Left lung (tissue), 10 donors: ENCODE results near the gene CD14. TPM values are rescaled to one million over a fixed set of nuclear protein-coding genes. Genes with fewer than 3 reads are reported as not detected.

Source experiments
- ATAC-seq: fragments of 200-7000 bp; cut with Tn5 transposase; one replicate; pipeline ENCODE4 v1.9.1; 2020; ENCODE audit warnings: moderate library complexity
- DNase-seq, 4 donors: peaks; one replicate each; pipeline ENCODE4 v3.0.0-alpha.2; 2013 to 2020
- H3K27ac ChIP-seq, 2 donors: fragments of 200-600 bp; sonication (generic) in 1 of 2; one replicate each; pipeline versions ENCODE4 v1.5.0 to v1.8.0; 2020 to 2021
- H3K27me3 ChIP-seq, 2 donors: fragments of 200-600 bp; sonication (generic) in 1 of 2; one replicate each; pipeline versions ENCODE4 v1.5.0 to v1.8.0; 2020 to 2021
- H3K36me3 ChIP-seq, 2 donors: fragments of 200-600 bp; sonication (generic) in 1 of 2; one replicate each; pipeline versions ENCODE4 v1.5.0 to v1.8.0; 2020 to 2021
- H3K4me1 ChIP-seq, 2 donors: fragments of 200-600 bp; one replicate each; pipeline ENCODE4 v1.8.0; 2021
- H3K4me3 ChIP-seq, 2 donors: fragments of 200-600 bp; sonication (generic) in 1 of 2; one replicate each; pipeline versions ENCODE4 v1.5.0 to v1.8.0; 2020 to 2021; ENCODE audit warnings: mild to moderate bottlenecking in 1 of 2
- H3K9me3 ChIP-seq, 2 donors: fragments of 200-600 bp; sonication (generic) in 1 of 2; one replicate each; pipeline versions ENCODE4 v1.5.0 to v1.8.0; 2020 to 2021
- intact Hi-C, 2 donors: fragments of 100-400 bp; cut with DNase I; formaldehyde crosslinking; loops; one replicate each; pipeline versions ENCODE4 v1.11.2 to v1.14.2; 2022
- polyA plus RNA-seq, 6 donors: library from polyadenylated mRNA; unstranded; fragments of 120-200 nt; gene quantifications; one replicate each; pipeline ENCODE4 v1.2.1, GENCODE V29; 2013; ENCODE audit not compliant: insufficient read length in 6 of 6
- total RNA-seq, 2 donors: library from RNA; stranded (reverse); fragmentation: NEBNext Ultra II Directional; extraction: Animal tissue kit (Norgen Biotek cat#: 25700); gene quantifications; one replicate each; pipeline ENCODE4 v1.2.1, GENCODE V29; 2021
- TF ChIP-seq, protein P1 (sequence below), 2 donors: fragments of 200-600 bp; sonication (generic) in 1 of 2; IDR thresholded peaks; one replicate each; pipeline versions ENCODE4 v1.5.0 to v1.8.0; 2021; ENCODE audit warnings: antibody characterized with exemption in 2 of 2
- donor health status: DM: no; HTN: yes; CAD: no.
- donor health status: DM: no; HTN: no; CAD: no.

Gene CD14
- total and polyA plus RNA-seq, 8 donors: 11.1 to 252 (median 19.9) TPM

DNA sequence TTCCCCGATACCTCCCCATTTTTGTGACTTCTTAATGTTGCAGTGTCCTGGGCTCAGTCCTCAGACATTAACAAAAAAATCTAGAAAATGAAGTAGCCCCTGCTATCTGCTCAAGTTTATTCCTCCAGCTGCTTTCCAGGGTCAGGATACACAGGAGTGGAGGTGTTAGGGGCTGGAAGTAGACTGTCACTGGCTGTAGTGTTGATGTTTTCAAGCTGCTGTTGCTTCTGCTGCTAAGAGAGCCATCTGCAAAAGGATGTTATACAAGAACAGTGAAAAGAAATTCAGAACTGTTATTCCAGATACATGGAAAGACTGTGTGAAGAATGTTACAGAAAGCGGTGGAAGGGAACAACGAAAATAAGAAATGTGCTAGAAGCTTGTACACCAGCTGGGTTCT, 10.7 kb downstream of the CD14 start:
- DNase-seq: peak in 2 of 4 donors; percentile 65 to 84

DNA sequence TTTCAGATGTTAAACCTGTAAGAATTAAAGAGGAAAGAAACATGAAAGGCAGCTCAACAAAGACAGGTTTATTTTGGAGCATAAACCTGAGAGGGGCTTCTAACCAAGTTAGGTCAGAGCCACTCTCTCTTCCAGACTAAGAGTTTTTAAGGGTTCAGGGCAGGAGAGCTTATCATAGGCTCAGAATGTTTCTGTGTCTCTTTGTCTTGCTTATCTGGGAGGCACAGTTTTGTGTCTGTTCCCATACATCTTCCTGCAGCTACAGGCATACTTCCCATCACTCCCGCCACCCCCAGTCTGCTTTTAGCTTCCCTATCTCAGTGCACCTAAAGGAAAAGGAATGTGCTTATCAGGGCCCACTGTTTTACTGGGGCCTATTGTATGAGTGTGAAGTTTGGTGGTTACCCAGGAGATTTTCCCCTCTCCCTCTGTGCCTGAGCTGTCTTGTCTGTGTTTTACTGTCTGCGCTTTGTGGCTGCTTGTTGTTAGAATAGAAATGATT, 21.9 kb downstream of the CD14 start:
- TF ChIP-seq, protein P1, sequence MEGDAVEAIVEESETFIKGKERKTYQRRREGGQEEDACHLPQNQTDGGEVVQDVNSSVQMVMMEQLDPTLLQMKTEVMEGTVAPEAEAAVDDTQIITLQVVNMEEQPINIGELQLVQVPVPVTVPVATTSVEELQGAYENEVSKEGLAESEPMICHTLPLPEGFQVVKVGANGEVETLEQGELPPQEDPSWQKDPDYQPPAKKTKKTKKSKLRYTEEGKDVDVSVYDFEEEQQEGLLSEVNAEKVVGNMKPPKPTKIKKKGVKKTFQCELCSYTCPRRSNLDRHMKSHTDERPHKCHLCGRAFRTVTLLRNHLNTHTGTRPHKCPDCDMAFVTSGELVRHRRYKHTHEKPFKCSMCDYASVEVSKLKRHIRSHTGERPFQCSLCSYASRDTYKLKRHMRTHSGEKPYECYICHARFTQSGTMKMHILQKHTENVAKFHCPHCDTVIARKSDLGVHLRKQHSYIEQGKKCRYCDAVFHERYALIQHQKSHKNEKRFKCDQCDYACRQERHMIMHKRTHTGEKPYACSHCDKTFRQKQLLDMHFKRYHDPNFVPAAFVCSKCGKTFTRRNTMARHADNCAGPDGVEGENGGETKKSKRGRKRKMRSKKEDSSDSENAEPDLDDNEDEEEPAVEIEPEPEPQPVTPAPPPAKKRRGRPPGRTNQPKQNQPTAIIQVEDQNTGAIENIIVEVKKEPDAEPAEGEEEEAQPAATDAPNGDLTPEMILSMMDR (IDR thresholded peaks at IDR 0.05): no peak
- DNase-seq (no peak), ATAC-seq (no peak)
- Histone ChIP-seq H3K27ac (peak overlapping the region; percentile 57 to 89), H3K4me1 (peaks cover 4 to 69% of the 10 kb centered on the region in 2 donors), H3K36me3 (no peaks in the 10 kb centered on the region), H3K27me3 (no peaks in the 10 kb centered on the region), H3K4me3 (no peak overlapping the region), H3K9me3 (no peaks in the 10 kb centered on the region)
- intact Hi-C loops: no loop called here

More for the DNA sequence above, 10.7 kb downstream of the CD14 start:
- intact Hi-C loops: no loop called here
- Histone ChIP-seq H3K4me1 (no peaks in the 10 kb centered on the region), H3K27me3 (no peaks in the 10 kb centered on the region), H3K27ac (no peak overlapping the region), H3K36me3 (no peaks in the 10 kb centered on the region), H3K4me3 (no peak overlapping the region), H3K9me3 (no peaks in the 10 kb centered on the region)
- TF ChIP-seq, protein P1 (IDR thresholded peaks at IDR 0.05): no peak
- ATAC-seq: no peak

DNA sequence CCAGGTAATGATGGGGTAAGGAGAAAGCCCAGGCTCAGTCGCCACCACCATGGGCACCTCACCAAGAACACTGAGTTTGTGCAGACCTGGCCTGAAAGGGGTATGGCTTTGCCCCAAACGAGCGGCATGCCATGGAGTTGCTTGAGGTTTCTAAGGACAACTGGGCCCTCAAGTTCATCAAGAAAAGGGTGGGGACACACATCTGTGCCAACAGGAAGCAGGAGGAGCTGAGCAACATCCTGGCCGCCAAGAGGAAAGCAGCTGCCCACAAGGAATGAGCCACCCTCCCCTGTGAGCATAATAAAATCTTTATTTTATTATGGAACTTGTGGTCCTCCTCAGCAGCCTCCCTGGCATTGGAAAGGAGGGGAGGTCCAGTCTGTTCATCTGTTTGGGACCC, 23.8 kb downstream of the CD14 start:
- TF ChIP-seq, protein P1 (IDR thresholded peaks at IDR 0.05): no peak

DNA sequence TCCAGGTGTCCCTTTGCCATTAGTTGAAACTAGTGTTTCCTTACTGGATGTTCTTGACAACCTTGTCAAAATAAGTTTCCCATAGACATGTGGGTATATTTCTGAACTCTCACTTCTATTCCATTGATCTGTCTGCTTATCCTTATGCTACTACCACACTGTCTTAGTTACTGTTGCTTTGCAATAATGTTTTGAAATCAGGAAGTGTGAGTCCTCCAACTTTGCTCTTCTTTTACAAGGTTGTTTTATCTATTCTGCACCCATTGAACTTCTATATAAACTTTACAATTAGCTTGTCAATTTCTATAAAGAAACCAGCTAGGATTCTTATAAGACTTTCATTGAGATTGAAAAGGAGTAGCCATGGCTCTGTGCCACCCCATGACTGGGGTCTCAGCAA, 24.3 kb downstream of the CD14 start:
- H3K4me1 ChIP-seq: peaks cover 4 to 72% of the 10 kb centered on the region in 2 donors
- H3K4me3 ChIP-seq: no peak overlapping the region
- peak overlapping the region; percentile 57 to 89 for H3K27ac ChIP-seq
- H3K36me3 ChIP-seq: no peaks in the 10 kb centered on the region
- TF ChIP-seq, protein P1 (IDR thresholded peaks at IDR 0.05): no peak
- DNase-seq (no peak), ATAC-seq (no peak)
- H3K9me3 ChIP-seq: no peaks in the 10 kb centered on the region
- H3K27me3 ChIP-seq: no peaks in the 10 kb centered on the region
- intact Hi-C loops: no loop called here

More for the DNA sequence above, 23.8 kb downstream of the CD14 start:
- Histone ChIP-seq H3K9me3 (no peaks in the 10 kb centered on the region), H3K27me3 (no peaks in the 10 kb centered on the region), H3K4me1 (peaks cover 4 to 72% of the 10 kb centered on the region in 2 donors), H3K27ac (peak overlapping the region; percentile 57 to 89), H3K36me3 (no peaks in the 10 kb centered on the region), H3K4me3 (no peak overlapping the region)
- intact Hi-C loops: no loop called here
- ATAC-seq (peak; percentile 61), DNase-seq (peak in 2 of 4 donors; percentile 59 to 68)

DNA sequence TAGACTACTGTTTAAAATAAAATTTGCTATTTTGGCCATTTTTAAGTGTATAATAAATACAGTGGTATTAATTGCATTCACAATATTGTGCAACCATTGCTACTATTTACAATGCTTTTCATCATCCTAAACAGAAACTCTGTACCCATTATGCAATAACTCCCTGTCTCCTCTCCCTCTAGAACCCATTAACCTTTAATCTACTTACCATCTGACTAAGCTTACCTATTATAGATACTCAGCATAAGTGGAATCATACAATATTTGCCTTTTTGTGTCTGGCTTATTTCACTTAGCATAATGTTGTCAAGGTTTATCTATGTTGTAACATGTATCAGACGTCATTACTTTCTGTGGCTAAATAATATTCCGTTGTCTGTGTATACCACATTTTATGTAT, 25.9 kb downstream of the CD14 start:
- Histone ChIP-seq H3K9me3 (no peaks in the 10 kb centered on the region), H3K4me3 (no peak overlapping the region), H3K36me3 (no peaks in the 10 kb centered on the region), H3K27me3 (no peaks in the 10 kb centered on the region), H3K27ac (peak overlapping the region in 1 of 2 donors; percentile 89), H3K4me1 (peaks cover 4 to 73% of the 10 kb centered on the region in 2 donors)
- TF ChIP-seq, protein P1 (IDR thresholded peaks at IDR 0.05): no peak
- intact Hi-C loops: no loop called here
- DNase-seq (no peak), ATAC-seq (peak; percentile 34)
